Kidney tubule cell (primary cell): ENCODE results near the gene NRROS.
"Not testable (repeated sequence)": the region's sequence is repeated elsewhere in the genome, so short reads cannot be mapped to it uniquely, and the experiment has no call there.

Experiments
- DNase-seq: peaks from one replicate; pipeline ENCODE4 v3.0.0-alpha.2; 2018; ENCODE audit warnings: low spot score

NRROS gene

GRCh38 chr3:196639483-196640296 is at the start of gene NRROS:
Gene NRROS (plus strand): TSS chr3:196639694. CDS start chr3:196654540, 14,846 bp downstream.
- DNase-seq, result peak; percentile 44

- DNase-seq, result no peak
Measured at GRCh38 chr3:196590279-196590678, 49.2 kb upstream of the NRROS start.

- no peak for DNase-seq
Measured at GRCh38 chr3:196596355-196596754, 43.1 kb upstream of the NRROS start.

- DNase-seq, result not testable (repeated sequence)
Measured at GRCh38 chr3:196597971-196598733, 41.3 kb upstream of the NRROS start.

GRCh38 chr3:196599734-196600128 is 39.8 kb upstream of the NRROS start:
- no peak for DNase-seq

GRCh38 chr3:196600359-196600758 is 39.1 kb upstream of the NRROS start:
- DNase-seq, result no peak

- DNase-seq, result no peak
Measured at GRCh38 chr3:196602673-196603072, 36.8 kb upstream of the NRROS start.

- no peak for DNase-seq
Measured at GRCh38 chr3:196603683-196604082, 35.8 kb upstream of the NRROS start.

GRCh38 chr3:196604548-196604947 is 34.9 kb upstream of the NRROS start:
- DNase-seq, result no peak

- DNase-seq, result no peak
Measured at GRCh38 chr3:196608693-196609092, 30.8 kb upstream of the NRROS start.

- peak; percentile 80 for DNase-seq
Measured at GRCh38 chr3:196609343-196609775, 30.1 kb upstream of the NRROS start.

- DNase-seq, result no peak
Measured at GRCh38 chr3:196609805-196610515, 29.5 kb upstream of the NRROS start.

GRCh38 chr3:196611761-196612483 is 27.6 kb upstream of the NRROS start:
- no peak for DNase-seq

GRCh38 chr3:196615234-196615633 is 24.3 kb upstream of the NRROS start:
- not testable (repeated sequence) for DNase-seq

GRCh38 chr3:196617256-196617655 is 22.2 kb upstream of the NRROS start:
- no peak for DNase-seq

- no peak for DNase-seq
Measured at GRCh38 chr3:196619223-196619622, 20.3 kb upstream of the NRROS start.

- DNase-seq, result not testable (repeated sequence)
Measured at GRCh38 chr3:196619627-196620026, 19.9 kb upstream of the NRROS start.

GRCh38 chr3:196620161-196620604 is 19.3 kb upstream of the NRROS start:
- no peak for DNase-seq

- DNase-seq, result no peak
Measured at GRCh38 chr3:196620684-196621083, 18.8 kb upstream of the NRROS start.

GRCh38 chr3:196621611-196622010 is 17.9 kb upstream of the NRROS start:
- DNase-seq, result no peak

- DNase-seq, result no peak
Measured at GRCh38 chr3:196624067-196624790, 15.3 kb upstream of the NRROS start.
